ENCODE results near the gene ETV2. TPM values are rescaled to one million over a fixed set of nuclear protein-coding genes. Genes with fewer than 3 reads are reported as not detected.

ETV2 gene
- total and polyA plus RNA-seq, 4 donors, result 0.17 to 1.8 (median 1.1) TPM

GRCh38 chr19:35619290-35619923 lies 22.1 kb upstream of the ETV2 start:
- no peak overlapping the region for H3K27ac ChIP-seq (ENCODE audit: low read depth in 1 of 2, low read length in 2 of 2)
- no peak for TF ChIP-seq RXRA (IDR thresholded peaks at IDR 0.05)
- no peak for TF ChIP-seq RAD21 (IDR thresholded peaks at IDR 0.05)
- TF ChIP-seq ATF3 (IDR thresholded peaks at IDR 0.05), result no peak
- TF ChIP-seq ZBTB33 (IDR thresholded peaks at IDR 0.05), result no peak
- no peak for TF ChIP-seq SP1 (IDR thresholded peaks at IDR 0.05)
- no peak for TF ChIP-seq YY1 (IDR thresholded peaks at IDR 0.05)
- no peak for TF ChIP-seq JUND (IDR thresholded peaks at IDR 0.05)
- TF ChIP-seq HNF4A (conservative IDR thresholded peaks at IDR 0.05), result no peak
- TF ChIP-seq GABPA (IDR thresholded peaks at IDR 0.05 in 1 of 2, conservative IDR thresholded peaks at IDR 0.05 in 1 of 2), result no peak
- no peak for TF ChIP-seq NR2F2 (IDR thresholded peaks at IDR 0.05)
- no peak for TF ChIP-seq TAF1 (conservative IDR thresholded peaks at IDR 0.05)
- no peak for TF ChIP-seq MAX (IDR thresholded peaks at IDR 0.05)
- TF ChIP-seq EGR1 (IDR thresholded peaks at IDR 0.05; ENCODE audit: low read depth in 2 of 2), result no peak
- no peak for TF ChIP-seq REST (IDR thresholded peaks at IDR 0.05)
- TF ChIP-seq FOXA2 (IDR thresholded peaks at IDR 0.05), result no peak
- TF ChIP-seq HNF4G (IDR thresholded peaks at IDR 0.05), result no peak
- H3K4me3 ChIP-seq (ENCODE audit: low read depth in 1 of 3, low read length in 3 of 3), result no peak overlapping the region
- peaks cover 0 to 9% (median 2%) of the 10 kb centered on the region in 4 donors for H3K36me3 ChIP-seq (ENCODE audit: control insufficient read depth in 4 of 4, insufficient read depth in 3 of 4, low read depth in 1 of 4, low read length in 3 of 4)
- H3K9ac ChIP-seq (ENCODE audit: low read depth in 1 of 2, low read length in 2 of 2), result no peak overlapping the region
- H3K4me1 ChIP-seq (ENCODE audit: control insufficient read depth in 4 of 4, insufficient read depth in 4 of 4, low read length in 3 of 4), result no peaks in the 10 kb centered on the region
- DNase-seq (ENCODE audit: low spot score), result no peak
- no peaks in the 10 kb centered on the region for H3K9me3 ChIP-seq (ENCODE audit: control insufficient read depth in 4 of 4, low read length in 3 of 4)
- 98% methylated on average over 12 of the region's 12 CpGs for WGBS
- no peaks in the 10 kb centered on the region for H3K27me3 ChIP-seq (ENCODE audit: control insufficient read depth in 4 of 4, insufficient read depth in 4 of 4, low read length in 3 of 4)

- whole genome bisulfite sequencing, result 96% methylated on average over 17 of the region's 17 CpGs
- H3K36me3 ChIP-seq (ENCODE audit: control insufficient read depth in 4 of 4, insufficient read depth in 3 of 4, low read depth in 1 of 4, low read length in 3 of 4), result peaks cover 0 to 9% (median 2%) of the 10 kb centered on the region in 4 donors
- no peak overlapping the region for H3K27ac ChIP-seq (ENCODE audit: low read depth in 1 of 2, low read length in 2 of 2)
- no peak for DNase-seq (ENCODE audit: low spot score)
- H3K9me3 ChIP-seq (ENCODE audit: control insufficient read depth in 4 of 4, low read length in 3 of 4), result no peaks in the 10 kb centered on the region
- H3K27me3 ChIP-seq (ENCODE audit: control insufficient read depth in 4 of 4, insufficient read depth in 4 of 4, low read length in 3 of 4), result no peaks in the 10 kb centered on the region
- H3K9ac ChIP-seq (ENCODE audit: low read depth in 1 of 2, low read length in 2 of 2), result no peak overlapping the region
- H3K4me3 ChIP-seq (ENCODE audit: low read depth in 1 of 3, low read length in 3 of 3), result no peak overlapping the region
- H3K4me1 ChIP-seq (ENCODE audit: control insufficient read depth in 4 of 4, insufficient read depth in 4 of 4, low read length in 3 of 4), result no peaks in the 10 kb centered on the region
- TF ChIP-seq EGR1 (IDR thresholded peaks at IDR 0.05; ENCODE audit: low read depth in 2 of 2) (no peak), ZBTB33 (IDR thresholded peaks at IDR 0.05) (no peak), MAX (IDR thresholded peaks at IDR 0.05) (no peak), SP1 (IDR thresholded peaks at IDR 0.05) (no peak), HNF4G (IDR thresholded peaks at IDR 0.05) (no peak), HNF4A (conservative IDR thresholded peaks at IDR 0.05) (no peak), REST (IDR thresholded peaks at IDR 0.05) (no peak), RAD21 (IDR thresholded peaks at IDR 0.05) (no peak), ATF3 (IDR thresholded peaks at IDR 0.05) (no peak), GABPA (IDR thresholded peaks at IDR 0.05 in 1 of 2, conservative IDR thresholded peaks at IDR 0.05 in 1 of 2) (no peak), JUND (IDR thresholded peaks at IDR 0.05) (no peak), TAF1 (conservative IDR thresholded peaks at IDR 0.05) (no peak), YY1 (IDR thresholded peaks at IDR 0.05) (no peak)
These were observed 21.5 kb upstream of the ETV2 start for GRCh38 chr19:35620001-35620400.

Data from liver (tissue), 9 donors.